Testis (tissue), 3 donors: ENCODE measurements around the gene HRG. TPM values are rescaled to one million over a fixed set of nuclear protein-coding genes. Genes with fewer than 3 reads are reported as not detected.
"Not testable (repeated sequence)": the region's sequence is repeated elsewhere in the genome, so short reads cannot be mapped to it uniquely, and the experiment has no call there.

Source experiments
- DNase-seq: peaks from one replicate; pipeline ENCODE4 v3.0.0-alpha.2; 2019
- H3K27ac ChIP-seq, 2 donors: fragments of 200-600 bp; sonication (generic); one replicate each; pipeline ENCODE4 v1.5.1; 2019
- H3K27me3 ChIP-seq: fragments of 200-600 bp; sonication (generic); one replicate; pipeline ENCODE4 v1.5.1; 2019
- H3K36me3 ChIP-seq: fragments of 200-600 bp; sonication (generic); one replicate; pipeline ENCODE4 v1.5.1; 2017; ENCODE audit warnings: low read depth; ENCODE audit errors: missing control alignments
- H3K4me1 ChIP-seq: fragments of 200-600 bp; sonication (generic); one replicate; pipeline ENCODE4 v1.5.1; 2019
- H3K4me3 ChIP-seq, 2 donors: fragments of 200-600 bp; sonication (generic); one replicate each; pipeline ENCODE4 v1.5.1; 2017 to 2019
- H3K9me3 ChIP-seq: fragments of 200-600 bp; sonication (generic); one replicate; pipeline ENCODE4 v1.5.1; 2017
- CTCF ChIP-seq, 3 experiments: fragments of 450-650 bp in 2 of 3; fragments of 200-600 bp in 1 of 3; sonication (generic) in 1 of 3; IDR thresholded peaks; one replicate each; pipeline ENCODE4 v1.5.1; 2016 to 2019; ENCODE audit warnings: antibody characterized with exemption in 3 of 3, mild to moderate bottlenecking in 2 of 3, moderate library complexity in 1 of 3
- POLR2A ChIP-seq: fragments of 450-650 bp; IDR thresholded peaks from one replicate; pipeline ENCODE4 v1.6.1; 2017; ENCODE audit warnings: antibody characterized with exemption, mild to moderate bottlenecking, moderate library complexity
- WGBS, 2 donors: methylation state at CpG; one replicate each; pipeline ENCODE4 v1.1.5; 2018; 5-methylcytosine and 5-hydroxymethylcytosine counted together
- intact Hi-C: fragments of 100-400 bp; cut with DNase I; formaldehyde crosslinking; loops from one replicate; pipeline ENCODE4 v1.15.1; 2023; ENCODE audit warnings: low total_unique reads
- polyA plus RNA-seq: library from polyadenylated mRNA; stranded (reverse); fragments of 350-450 nt; fragmentation: Illumina TruSeq; extraction: RNeasy Lipid Tissue Mini Kit (QIAGEN cat#74804); gene quantifications from one replicate; pipeline ENCODE4 v1.2.3, GENCODE V29; 2014; ENCODE audit warnings: low read depth, low replicate concordance; ENCODE audit not compliant: insufficient read depth
- total RNA-seq, 2 donors: library from RNA; depleted of rRNA; stranded (reverse); fragments of >200 nt; gene quantifications; one replicate each; pipeline ENCODE4 v1.2.3, GENCODE V29; 2016

HRG gene
- total and polyA plus RNA-seq, 3 donors from 2014 or later = 0.16 TPM; not detected in 2

- DNase-seq = no peak
- WGBS, 2 donors = 63 to 93% methylated on average over 6 of the region's 6 CpGs
- intact Hi-C loops = no loop called here
- Histone ChIP-seq H3K9me3 (no peaks in the 10 kb centered on the region), H3K27me3 (no peaks in the 10 kb centered on the region), H3K36me3 (no peaks in the 10 kb centered on the region), H3K27ac (no peak overlapping the region), H3K4me3 (no peak overlapping the region), H3K4me1 (no peaks in the 10 kb centered on the region)
- TF ChIP-seq POLR2A (no peak), CTCF (IDR thresholded peaks at IDR 0.05) (no peak)
Observed at GRCh38 chr3:186630950-186631641, 34.7 kb upstream of the HRG start.

GRCh38 chr3:186633481-186633880 is 32.3 kb upstream of the HRG start:
- DNase-seq = no peak
- intact Hi-C loops = no loop called here
- H3K9me3 ChIP-seq = no peaks in the 10 kb centered on the region
- no peak overlapping the region for H3K27ac ChIP-seq
- TF ChIP-seq CTCF (IDR thresholded peaks at IDR 0.05) (no peak), POLR2A (no peak)
- no peaks in the 10 kb centered on the region for H3K27me3 ChIP-seq
- no peak overlapping the region for H3K4me3 ChIP-seq
- no peaks in the 10 kb centered on the region for H3K4me1 ChIP-seq
- no peaks in the 10 kb centered on the region for H3K36me3 ChIP-seq

DNA sequence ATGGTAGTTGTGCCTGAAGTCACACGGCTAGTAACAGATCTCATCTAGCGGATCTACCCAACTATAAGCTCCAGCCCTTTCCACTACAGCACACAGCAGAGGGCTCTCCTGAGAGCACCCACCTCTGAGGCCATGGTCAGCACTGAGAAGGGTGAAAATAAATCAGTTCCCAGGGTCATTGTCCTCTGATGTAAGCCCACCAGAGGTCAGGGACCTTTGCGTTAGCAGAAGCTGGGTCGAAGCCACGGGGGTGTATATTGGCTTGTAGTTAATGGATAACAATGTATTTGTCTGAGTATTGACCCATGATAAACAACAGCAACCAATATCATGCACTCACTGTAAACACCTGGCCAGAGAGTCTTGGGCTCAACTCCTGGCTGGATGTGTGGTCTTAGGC is 31.6 kb upstream of the HRG start:
- H3K36me3 ChIP-seq, H3K27ac ChIP-seq, H3K4me3 ChIP-seq, H3K9me3 ChIP-seq, H3K27me3 ChIP-seq, intact Hi-C loops, H3K4me1 ChIP-seq, DNase-seq: not testable (repeated sequence)
- WGBS, 2 donors = 89 to 92% methylated on average over 5 of the region's 5 CpGs

DNA sequence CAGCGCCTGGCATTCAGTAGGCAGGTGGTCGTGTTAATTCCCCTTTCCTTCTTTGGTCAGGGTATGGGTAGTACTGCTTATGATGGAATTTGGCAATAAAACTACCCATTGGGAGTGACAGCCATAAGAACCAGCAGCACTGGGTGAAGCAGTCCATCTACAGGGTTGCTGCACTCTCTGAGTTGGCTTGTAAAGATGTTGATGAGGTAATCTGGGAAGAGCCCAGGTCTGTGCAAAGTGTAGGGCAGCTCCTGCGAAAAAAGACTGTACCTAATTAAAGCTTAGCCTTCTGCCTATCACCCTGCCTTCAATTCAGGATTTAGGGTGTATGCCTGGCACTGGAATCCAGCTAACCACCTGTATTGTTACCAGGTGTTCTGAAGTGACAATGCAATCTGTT is 30.3 kb upstream of the HRG start:
- intact Hi-C loops = no loop called here
- Histone ChIP-seq H3K27ac (no peak overlapping the region), H3K9me3 (no peaks in the 10 kb centered on the region), H3K27me3 (no peaks in the 10 kb centered on the region), H3K36me3 (no peaks in the 10 kb centered on the region), H3K4me3 (no peak overlapping the region), H3K4me1 (no peaks in the 10 kb centered on the region)
- DNase-seq = no peak
- WGBS, 2 donors = 90 to 94% methylated on average over 3 of the region's 3 CpGs
- no peak for TF ChIP-seq POLR2A

DNA sequence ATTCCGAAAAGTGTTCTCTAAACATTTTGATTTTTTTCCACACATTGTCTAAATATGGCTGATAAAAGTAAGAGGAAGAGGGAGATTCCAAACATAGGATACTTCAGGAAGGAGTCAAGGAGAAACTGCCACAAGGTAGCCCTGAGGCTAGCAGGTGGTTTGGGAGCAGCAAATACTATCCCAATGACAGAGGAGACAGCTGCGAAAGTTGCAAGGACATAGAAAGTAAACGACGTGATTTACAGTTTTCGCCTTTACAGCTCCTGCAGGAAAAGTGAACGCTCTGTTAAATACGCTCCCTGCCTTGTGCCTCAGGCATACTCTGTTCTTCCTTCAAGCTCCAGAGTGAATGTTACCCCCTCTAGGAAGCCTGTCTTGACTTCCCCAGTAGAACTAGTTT is 29.3 kb upstream of the HRG start:
- no peaks in the 10 kb centered on the region for H3K36me3 ChIP-seq
- WGBS, 2 donors = 60 to 67% methylated on average over 7 of the region's 7 CpGs
- no peaks in the 10 kb centered on the region for H3K9me3 ChIP-seq
- H3K27ac ChIP-seq = no peak overlapping the region
- no peak for DNase-seq
- intact Hi-C loops = no loop called here
- TF ChIP-seq POLR2A (no peak), CTCF (IDR thresholded peaks at IDR 0.05) (no peak)
- H3K4me1 ChIP-seq = no peaks in the 10 kb centered on the region
- no peaks in the 10 kb centered on the region for H3K27me3 ChIP-seq
- H3K4me3 ChIP-seq = no peak overlapping the region

DNA sequence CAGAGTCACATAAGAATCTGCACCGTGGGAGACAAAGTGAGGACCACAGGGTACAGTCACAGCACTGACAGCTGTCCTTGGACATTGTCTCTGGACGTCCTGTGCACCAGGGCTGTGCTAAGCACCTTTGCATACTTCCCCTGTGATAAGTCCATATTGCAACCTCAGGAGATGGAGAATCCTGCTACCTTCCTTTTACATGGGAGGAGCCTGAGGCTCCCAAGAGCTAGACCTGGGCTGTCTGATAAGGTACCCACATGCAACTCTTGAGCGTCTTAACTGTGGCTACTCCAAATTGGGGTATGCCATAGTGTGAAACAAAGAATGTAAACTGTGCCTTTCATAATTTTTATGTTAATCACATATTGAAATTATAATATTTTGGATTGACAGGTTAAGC is 28.1 kb upstream of the HRG start:
- no peaks in the 10 kb centered on the region for H3K36me3 ChIP-seq
- no peak for DNase-seq
- H3K27me3 ChIP-seq = no peaks in the 10 kb centered on the region
- H3K27ac ChIP-seq = no peak overlapping the region
- no peak for TF ChIP-seq CTCF (IDR thresholded peaks at IDR 0.05)
- TF ChIP-seq POLR2A = no peak
- 73 to 83% methylated on average over 3 of the region's 3 CpGs for WGBS, 2 donors
- H3K4me3 ChIP-seq = no peak overlapping the region
- H3K4me1 ChIP-seq = no peaks in the 10 kb centered on the region
- intact Hi-C loops = no loop called here
- no peaks in the 10 kb centered on the region for H3K9me3 ChIP-seq
